SK-N-SH (cell line): Measurements from ENCODE around the gene FRMPD1. TPM values are rescaled to one million over a fixed set of nuclear protein-coding genes. Genes with fewer than 3 reads are reported as not detected.

Experiments used
- CTCF ChIA-PET: fragments of 300-600, 350-600 bp; formaldehyde crosslinking; extraction: SDS; loops from one replicate; lab custom pipeline; 2021; lab: Yijun Ruan, JAX
- POLR2A ChIA-PET: fragments of 350-600 bp; sonication (Branson Sonifier 250); formaldehyde crosslinking; extraction: SDS; loops from one replicate; lab custom pipeline; 2020; ENCODE audit warnings: antibody characterized with exemption, inconsistent platforms; lab: Yijun Ruan, JAX
- DNase-seq: peaks from one replicate; pipeline ENCODE4 v3.0.0; 2012
- H2AFZ ChIP-seq: fragments of 200-600 bp; sonication (generic); 2 replicates; pipeline ENCODE4 v1.8.1; 2016; ENCODE audit warnings: antibody characterized with exemption, mild to moderate bottlenecking, low read depth
- H3F3A ChIP-seq: fragments of 200-600 bp; sonication (generic); replicated peaks from 2 replicates; pipeline ENCODE3; 2016; ENCODE audit warnings: antibody characterized with exemption, mild to moderate bottlenecking; ENCODE audit not compliant: insufficient read depth
- H3K27ac ChIP-seq, 2 experiments: fragments of 200-500 bp in 1 of 2; fragments of 200-600 bp in 1 of 2; sonication (Bioruptor generic) in 1 of 2; sonication (generic), shearing (Covaris generic) in 1 of 2; 2 replicates each; pipeline versions ENCODE4 v1.5.1 to v1.6.1; 2014 to 2016; ENCODE audit warnings: low read depth in 2 of 2, inconsistent platforms in 1 of 2, low read length in 1 of 2, mild to moderate bottlenecking in 1 of 2, mixed read lengths in 1 of 2
- H3K27me3 ChIP-seq: fragments of 200-600 bp; sonication (generic), shearing (Covaris generic); 2 replicates; pipeline ENCODE4 v1.6.1; 2016; ENCODE audit warnings: mixed run types; ENCODE audit not compliant: insufficient read depth
- H3K36me3 ChIP-seq, 2 experiments: fragments of 200-500 bp in 1 of 2; fragments of 200-600 bp in 1 of 2; sonication (Bioruptor generic) in 1 of 2; sonication (generic) in 1 of 2; replicated peaks in 1 of 2; 2 replicates each; pipeline versions ENCODE3 to v1.5.1; 2014 to 2016; ENCODE audit warnings: low read length in 1 of 2, mild to moderate bottlenecking in 1 of 2; ENCODE audit not compliant: insufficient read depth in 2 of 2, control insufficient read depth in 1 of 2
- H3K4me1 ChIP-seq, 2 experiments: fragments of 200-500 bp in 1 of 2; fragments of 200-600 bp in 1 of 2; sonication (Bioruptor generic) in 1 of 2; sonication (generic), shearing (Covaris generic) in 1 of 2; 2 replicates each; pipeline versions ENCODE4 v1.5.1 to v1.6.1; 2014 to 2016; ENCODE audit warnings: low read depth in 1 of 2, low read length in 1 of 2, mixed run types in 1 of 2; ENCODE audit not compliant: insufficient read depth in 2 of 2, control insufficient read depth in 1 of 2
- H3K4me2 ChIP-seq: fragments of 200-600 bp; sonication (generic), shearing (Covaris generic); 2 replicates; pipeline ENCODE4 v1.6.1; 2017; ENCODE audit warnings: mixed run types
- H3K4me3 ChIP-seq, 2 experiments: fragments of 200-500 bp in 1 of 2; fragments of 200-600 bp in 1 of 2; sonication (Bioruptor generic) in 1 of 2; sonication (generic), shearing (Covaris generic) in 1 of 2; 2 replicates each; pipeline versions ENCODE4 v1.5.1 to v1.8.1; 2014 to 2016; ENCODE audit warnings: low read depth in 2 of 2, inconsistent platforms in 1 of 2, low read length in 1 of 2, mild to moderate bottlenecking in 1 of 2, mixed read lengths in 1 of 2, moderate library complexity in 1 of 2
- H3K79me2 ChIP-seq: fragments of 200-600 bp; sonication (generic); 2 replicates; pipeline ENCODE4 v1.8.1; 2017; ENCODE audit warnings: mild to moderate bottlenecking; ENCODE audit not compliant: insufficient read depth
- H3K9ac ChIP-seq: fragments of 200-600 bp; sonication (generic); 2 replicates; pipeline ENCODE4 v1.6.1; 2017; ENCODE audit warnings: mixed run types
- H3K9me2 ChIP-seq: fragments of 200-600 bp; sonication (generic); 2 replicates; pipeline ENCODE4 v1.6.1; 2017; ENCODE audit warnings: mixed run types
- H3K9me3 ChIP-seq: fragments of 200-600 bp; sonication (generic); 2 replicates; pipeline ENCODE4 v1.6.1; 2017; ENCODE audit warnings: mixed run types, mild to moderate bottlenecking, moderate library complexity
- H4K20me1 ChIP-seq: fragments of 200-600 bp; sonication (generic); 2 replicates; pipeline ENCODE4 v1.6.1; 2017; ENCODE audit warnings: mild to moderate bottlenecking, mixed run types; ENCODE audit not compliant: insufficient read depth
- EZH2phosphoT487 ChIP-seq: fragments of 200-600 bp; sonication (generic); IDR thresholded peaks from 2 replicates; pipeline ENCODE4 v1.6.1; 2017; ENCODE audit warnings: low read depth, mixed run types, mild to moderate bottlenecking, antibody characterized with exemption, moderate library complexity, borderline replicate concordance
- FOXJ3 ChIP-seq: sonication (generic); formaldehyde crosslinking; IDR thresholded peaks from 2 replicates; pipeline ENCODE4 v1.5.1; 2020; ENCODE audit warnings: mild to moderate bottlenecking, missing genetic modification reagents
- FOXM1 ChIP-seq: IDR thresholded peaks from 2 replicates; pipeline ENCODE4 v1.4.0; 2012; ENCODE audit warnings: low read depth, mild to moderate bottlenecking
- POLR2AphosphoS5 ChIP-seq: IDR thresholded peaks from 2 replicates; pipeline ENCODE4 v1.6.1; 2012; ENCODE audit warnings: low read depth, low read length
- RAD21 ChIP-seq: IDR thresholded peaks from 2 replicates; pipeline ENCODE4 v1.6.1; 2012; ENCODE audit warnings: mild to moderate bottlenecking, low read length
- RCOR1 ChIP-seq: fragments of 150-350 bp; IDR thresholded peaks from 2 replicates; pipeline ENCODE4 v1.6.1; 2017; ENCODE audit warnings: antibody characterized with exemption, low read length
- RFX5 ChIP-seq: IDR thresholded peaks from 2 replicates; pipeline ENCODE4 v1.6.1; 2012; ENCODE audit warnings: mild to moderate bottlenecking, improper control_type of control experiment, low read length
- TCF12 ChIP-seq: IDR thresholded peaks from 2 replicates; pipeline ENCODE4 v1.4.0; 2012
- TEAD4 ChIP-seq: IDR thresholded peaks from 2 replicates; pipeline ENCODE4 v1.4.0; 2012; ENCODE audit warnings: mild to moderate bottlenecking, borderline replicate concordance; ENCODE audit not compliant: insufficient read depth
- WGBS: methylation state at CpG from one replicate; pipeline ENCODE4 v1.1.6; 2017; ENCODE audit warnings: low lambda C conversion rate; 5-methylcytosine and 5-hydroxymethylcytosine counted together
- polyA plus RNA-seq, 3 experiments: library from polyadenylated mRNA; depleted of rRNA; stranded (reverse); fragments of >200 nt; gene quantifications; 2 replicates each; pipeline ENCODE4 v1.2.3, GENCODE V29; 2012
- TF ChIP-seq, protein P1 (sequence below): fragments of 200-600 bp; sonication (generic); IDR thresholded peaks from 2 replicates; pipeline ENCODE4 v1.6.1; 2017; ENCODE audit warnings: antibody characterized with exemption, mild to moderate bottlenecking, moderate library complexity
- TF ChIP-seq, protein P2 (sequence below): fragments of 150-350 bp; IDR thresholded peaks from 2 replicates; pipeline ENCODE4 v1.6.1; 2016; ENCODE audit warnings: mild to moderate bottlenecking, low read depth, low read length
- TF ChIP-seq, protein P3 (sequence below): IDR thresholded peaks from 2 replicates; pipeline ENCODE4 v1.4.0; 2012; ENCODE audit warnings: low read depth

FRMPD1 gene
- polyA plus RNA-seq, 1 of the 3 experiments (the other 2 are of a cell fraction): not detected

DNA sequence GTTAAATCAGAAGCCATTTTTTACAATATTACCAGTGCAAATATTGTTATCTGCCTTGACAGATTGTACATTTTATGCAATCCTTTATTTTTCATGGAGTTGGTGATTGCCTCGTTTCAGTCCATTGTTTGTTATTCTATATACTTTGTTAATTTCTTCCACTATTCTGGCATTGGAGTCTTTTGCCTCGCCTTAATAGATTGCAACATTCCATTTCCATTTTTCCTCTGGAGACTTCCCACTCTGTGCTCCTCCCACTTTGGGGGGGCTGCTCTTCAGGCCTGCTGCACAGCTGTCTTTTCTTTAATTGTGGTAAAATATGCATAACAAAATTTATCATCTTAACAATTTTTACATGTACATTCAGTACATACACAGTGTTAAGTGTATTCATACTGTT, 145.5 kb downstream of the FRMPD1 start:
- H3K27me3 ChIP-seq: no peaks in the 10 kb centered on the region
- H3K9me2 ChIP-seq: no peaks in the 10 kb centered on the region
- H4K20me1 ChIP-seq: no peaks in the 10 kb centered on the region
- H3K9ac ChIP-seq: no peak overlapping the region
- no peak overlapping the region for H3K4me3 ChIP-seq
- TF ChIP-seq RFX5 (no peak), TEAD4 (no peak), RCOR1 (no peak), EZH2phosphoT487 (no peak), RAD21 (no peak), FOXM1 (no peak), TCF12 (no peak), POLR2AphosphoS5 (no peak), FOXJ3 (CRISPR knock-in tag) (no peak)
- TF ChIP-seq, protein P1, sequence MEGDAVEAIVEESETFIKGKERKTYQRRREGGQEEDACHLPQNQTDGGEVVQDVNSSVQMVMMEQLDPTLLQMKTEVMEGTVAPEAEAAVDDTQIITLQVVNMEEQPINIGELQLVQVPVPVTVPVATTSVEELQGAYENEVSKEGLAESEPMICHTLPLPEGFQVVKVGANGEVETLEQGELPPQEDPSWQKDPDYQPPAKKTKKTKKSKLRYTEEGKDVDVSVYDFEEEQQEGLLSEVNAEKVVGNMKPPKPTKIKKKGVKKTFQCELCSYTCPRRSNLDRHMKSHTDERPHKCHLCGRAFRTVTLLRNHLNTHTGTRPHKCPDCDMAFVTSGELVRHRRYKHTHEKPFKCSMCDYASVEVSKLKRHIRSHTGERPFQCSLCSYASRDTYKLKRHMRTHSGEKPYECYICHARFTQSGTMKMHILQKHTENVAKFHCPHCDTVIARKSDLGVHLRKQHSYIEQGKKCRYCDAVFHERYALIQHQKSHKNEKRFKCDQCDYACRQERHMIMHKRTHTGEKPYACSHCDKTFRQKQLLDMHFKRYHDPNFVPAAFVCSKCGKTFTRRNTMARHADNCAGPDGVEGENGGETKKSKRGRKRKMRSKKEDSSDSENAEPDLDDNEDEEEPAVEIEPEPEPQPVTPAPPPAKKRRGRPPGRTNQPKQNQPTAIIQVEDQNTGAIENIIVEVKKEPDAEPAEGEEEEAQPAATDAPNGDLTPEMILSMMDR: no peak
- TF ChIP-seq, protein P2, sequence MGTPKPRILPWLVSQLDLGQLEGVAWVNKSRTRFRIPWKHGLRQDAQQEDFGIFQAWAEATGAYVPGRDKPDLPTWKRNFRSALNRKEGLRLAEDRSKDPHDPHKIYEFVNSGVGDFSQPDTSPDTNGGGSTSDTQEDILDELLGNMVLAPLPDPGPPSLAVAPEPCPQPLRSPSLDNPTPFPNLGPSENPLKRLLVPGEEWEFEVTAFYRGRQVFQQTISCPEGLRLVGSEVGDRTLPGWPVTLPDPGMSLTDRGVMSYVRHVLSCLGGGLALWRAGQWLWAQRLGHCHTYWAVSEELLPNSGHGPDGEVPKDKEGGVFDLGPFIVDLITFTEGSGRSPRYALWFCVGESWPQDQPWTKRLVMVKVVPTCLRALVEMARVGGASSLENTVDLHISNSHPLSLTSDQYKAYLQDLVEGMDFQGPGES: no peak
- TF ChIP-seq, protein P3, sequence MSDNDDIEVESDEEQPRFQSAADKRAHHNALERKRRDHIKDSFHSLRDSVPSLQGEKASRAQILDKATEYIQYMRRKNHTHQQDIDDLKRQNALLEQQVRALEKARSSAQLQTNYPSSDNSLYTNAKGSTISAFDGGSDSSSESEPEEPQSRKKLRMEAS: no peak
- no peak overlapping the region for H3K27ac ChIP-seq
- H3K9me3 ChIP-seq: no peaks in the 10 kb centered on the region
- peaks cover 0 to 2% of the 10 kb centered on the region in 2 experiments; a peak in 2 of 4 replicates for H3K4me1 ChIP-seq
- no peaks in the 10 kb centered on the region for H3K36me3 ChIP-seq
- H2AFZ ChIP-seq: no peak overlapping the region
- CTCF ChIA-PET: no interaction called here
- peaks cover 5% of the 10 kb centered on the region; the same call in 1 of the 2 replicates for H3K79me2 ChIP-seq
- no peaks in the 10 kb centered on the region for H3F3A ChIP-seq
- WGBS: 62% methylated on average over 2 of the region's 2 CpGs
- no peak overlapping the region for H3K4me2 ChIP-seq
- DNase-seq: no peak
- POLR2A ChIA-PET: no interaction called here

Other genes with a start within 250 kb of the FRMPD1 start
- 206 and 232 TPM in 2 replicates for gene GRHPR, start 228.3 kb upstream of the FRMPD1 start, polyA plus RNA-seq (2012; rRNA removed)
- gene ZBTB5, start 185.5 kb upstream of the FRMPD1 start, polyA plus RNA-seq (2012; rRNA removed): 6.3 and 9.6 TPM in 2 replicates
- 38.8 and 42.1 TPM in 2 replicates for gene POLR1E, start 165.0 kb upstream of the FRMPD1 start, polyA plus RNA-seq (2012; rRNA removed)
- gene FBXO10, start 74.6 kb upstream of the FRMPD1 start, polyA plus RNA-seq (2012; rRNA removed): 10.1 and 12.8 TPM in 2 replicates
- 215 and 255 TPM in 2 replicates for gene TOMM5, start 58.4 kb upstream of the FRMPD1 start, polyA plus RNA-seq (2012; rRNA removed)
- gene TRMT10B, start 102.9 kb downstream of the FRMPD1 start, polyA plus RNA-seq (2012; rRNA removed): 7.3 and 8.4 TPM in 2 replicates
- 44.0 and 53.6 TPM in 2 replicates for gene EXOSC3, start 134.1 kb downstream of the FRMPD1 start, polyA plus RNA-seq (2012; rRNA removed)
- 11.8 and 19.2 TPM in 2 replicates for gene DCAF10, start 149.8 kb downstream of the FRMPD1 start, polyA plus RNA-seq (2012; rRNA removed)